Caco-2 (cell line): Measurements from ENCODE around the gene LSM7. TPM values are rescaled to one million over a fixed set of nuclear protein-coding genes. Genes with fewer than 3 reads are reported as not detected.

ENCODE experiments used
- BruUV-seq: library from RNA; stranded (reverse); fragments of 400-500 nt; replicated peaks from 2 replicates; lab custom pipeline; 2021; lab: Mats Ljungman, UMichigan
- CTCF ChIA-PET: fragments of 300-600 bp; sonication (Branson Sonifier 250); formaldehyde crosslinking; loops from one replicate; lab custom pipeline; 2022; ENCODE audit warnings: antibody characterized with exemption; lab: Charles Lee
- POLR2A ChIA-PET: fragments of 300-600 bp; sonication (Branson Sonifier 250); formaldehyde crosslinking; loops from one replicate; lab custom pipeline; 2022; ENCODE audit warnings: antibody characterized with exemption; lab: Charles Lee
- DNase-seq, 2 experiments: peaks; one replicate each; pipeline versions ENCODE4 v3.0.0 to v3.0.0-alpha.2; 2020 to 2022
- H3K27me3 ChIP-seq: replicated peaks from 2 replicates; pipeline ENCODE4 v1.6.0; 2011; ENCODE audit warnings: low read length; ENCODE audit not compliant: control insufficient read depth, insufficient read depth
- H3K36me3 ChIP-seq: 2 replicates; pipeline ENCODE4 v1.5.1; 2011; ENCODE audit warnings: low read length; ENCODE audit not compliant: control insufficient read depth, insufficient read depth
- H3K4me1 ChIP-seq: fragments of 250-450 bp; sonication (Bioruptor Pico); 2 replicates; pipeline ENCODE4 v1.5.1; 2020; ENCODE audit warnings: mild to moderate bottlenecking
- H3K4me3 ChIP-seq: 2 replicates; pipeline ENCODE4 v1.5.1; 2011; ENCODE audit warnings: low read depth, mild to moderate bottlenecking, control low read depth, low read length
- H3K9me3 ChIP-seq: fragments of 250-450 bp; sonication (Bioruptor Pico); 2 replicates; pipeline ENCODE4 v1.5.1; 2020; ENCODE audit warnings: mild to moderate bottlenecking, moderate library complexity
- H3K27ac Mint-ChIP-seq: one replicate; pipeline ENCODE4 v1.8.0; 2022; ENCODE audit warnings: mixed read lengths; ENCODE audit not compliant: unreplicated experiment
- H3K27me3 Mint-ChIP-seq: one replicate; pipeline ENCODE4 v1.8.0; 2022; ENCODE audit warnings: mixed read lengths; ENCODE audit not compliant: insufficient read depth, unreplicated experiment
- H3K36me3 Mint-ChIP-seq: one replicate; pipeline ENCODE4 v1.8.0; 2022; ENCODE audit warnings: mild to moderate bottlenecking, mixed read lengths; ENCODE audit not compliant: insufficient read depth, unreplicated experiment
- H3K4me1 Mint-ChIP-seq: one replicate; pipeline ENCODE4 v1.8.0; 2022; ENCODE audit warnings: low read depth, mixed read lengths; ENCODE audit not compliant: unreplicated experiment
- H3K4me3 Mint-ChIP-seq: one replicate; pipeline ENCODE4 v1.8.0; 2022; ENCODE audit warnings: mild to moderate bottlenecking, moderate library complexity, mixed read lengths; ENCODE audit not compliant: unreplicated experiment
- H3K9me3 Mint-ChIP-seq: one replicate; pipeline ENCODE4 v1.8.0; 2022; ENCODE audit warnings: mixed read lengths; ENCODE audit not compliant: unreplicated experiment
- intact Hi-C: fragments of 100-400 bp; cut with micrococcal nuclease; formaldehyde crosslinking; loops from one replicate; pipeline ENCODE4 v1.10.0; 2022; ENCODE audit not compliant: unreplicated experiment
- total RNA-seq: library from RNA; stranded (reverse); gene quantifications from 2 replicates; pipeline ENCODE4 v1.2.3, GENCODE V29; 2022
- TF ChIP-seq, protein P1 (sequence below), 2 experiments: fragments of 200-600 bp in 1 of 2; IDR thresholded peaks; 1 replicate in 1 of 2; 2 replicates in 1 of 2; pipeline versions ENCODE4 v1.5.1 to v1.8.0; 2011 to 2022; ENCODE audit warnings: antibody characterized with exemption in 1 of 2, control low read depth in 1 of 2, inconsistent platforms in 1 of 2, low read depth in 1 of 2, low read length in 1 of 2, mild to moderate bottlenecking in 1 of 2, moderate library complexity in 1 of 2; ENCODE audit not compliant: insufficient read depth in 1 of 2, severe bottlenecking in 1 of 2, unreplicated experiment in 1 of 2

The LSM7 gene
- total RNA-seq, 1 experiment from 2014 or later = 141 TPM

DNA sequence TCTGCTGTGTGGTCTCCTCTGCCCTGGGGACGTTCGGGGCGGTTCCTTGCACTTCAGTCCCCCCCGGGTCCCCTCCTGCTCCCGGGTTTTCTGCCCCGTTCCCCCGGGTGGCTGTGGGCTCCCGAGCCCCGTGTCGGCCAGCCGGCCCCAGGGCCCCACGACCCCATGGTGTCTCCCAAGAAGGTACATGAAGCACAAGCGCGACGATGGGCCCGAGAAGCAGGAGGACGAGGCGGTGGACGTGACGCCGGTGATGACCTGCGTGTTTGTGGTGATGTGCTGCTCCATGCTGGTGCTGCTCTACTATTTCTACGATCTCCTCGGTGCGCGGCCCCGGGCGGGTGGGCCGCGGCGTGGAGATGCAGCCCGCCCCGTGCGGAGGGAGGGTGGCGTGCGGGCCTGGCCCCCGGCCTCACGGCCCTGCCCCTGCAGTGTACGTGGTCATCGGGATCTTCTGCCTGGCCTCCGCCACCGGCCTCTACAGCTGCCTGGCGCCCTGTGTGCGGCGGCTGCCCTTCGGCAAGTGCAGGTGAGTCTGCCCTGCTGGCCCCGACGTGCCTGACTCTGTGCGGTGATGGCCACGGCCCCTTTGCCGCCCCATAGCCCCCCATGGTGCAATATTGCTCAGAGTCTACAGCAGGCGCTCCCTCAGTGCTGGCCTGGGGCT, 11.4 kb upstream of the LSM7 start:
- Histone ChIP-seq H3K36me3 (peaks cover 1% of the 10 kb centered on the region), H3K4me1 (peaks cover 41% of the 10 kb centered on the region), H3K4me3 (no peak overlapping the region), H3K27me3 (no peaks in the 10 kb centered on the region), H3K9me3 (peaks cover 2% of the 10 kb centered on the region; the same call in 1 of the 2 replicates)
- TF ChIP-seq, protein P1, sequence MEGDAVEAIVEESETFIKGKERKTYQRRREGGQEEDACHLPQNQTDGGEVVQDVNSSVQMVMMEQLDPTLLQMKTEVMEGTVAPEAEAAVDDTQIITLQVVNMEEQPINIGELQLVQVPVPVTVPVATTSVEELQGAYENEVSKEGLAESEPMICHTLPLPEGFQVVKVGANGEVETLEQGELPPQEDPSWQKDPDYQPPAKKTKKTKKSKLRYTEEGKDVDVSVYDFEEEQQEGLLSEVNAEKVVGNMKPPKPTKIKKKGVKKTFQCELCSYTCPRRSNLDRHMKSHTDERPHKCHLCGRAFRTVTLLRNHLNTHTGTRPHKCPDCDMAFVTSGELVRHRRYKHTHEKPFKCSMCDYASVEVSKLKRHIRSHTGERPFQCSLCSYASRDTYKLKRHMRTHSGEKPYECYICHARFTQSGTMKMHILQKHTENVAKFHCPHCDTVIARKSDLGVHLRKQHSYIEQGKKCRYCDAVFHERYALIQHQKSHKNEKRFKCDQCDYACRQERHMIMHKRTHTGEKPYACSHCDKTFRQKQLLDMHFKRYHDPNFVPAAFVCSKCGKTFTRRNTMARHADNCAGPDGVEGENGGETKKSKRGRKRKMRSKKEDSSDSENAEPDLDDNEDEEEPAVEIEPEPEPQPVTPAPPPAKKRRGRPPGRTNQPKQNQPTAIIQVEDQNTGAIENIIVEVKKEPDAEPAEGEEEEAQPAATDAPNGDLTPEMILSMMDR (IDR thresholded peaks at IDR 0.05; ENCODE audit: insufficient read depth in 1 of 2, low read depth in 1 of 2, low read length in 1 of 2, severe bottlenecking in 1 of 2, unreplicated experiment in 1 of 2) = no peak
- POLR2A ChIA-PET = interaction anchor here (0.6 kb wide), 1 partner anchor 46 kb away, joined by 5 read pairs; no protein-coding TSS in a partner anchor
- DNase-seq = no peak
- Mint-ChIP-seq H3K9me3 (no peaks in the 10 kb centered on the region), H3K4me1 (peaks cover 18% of the 10 kb centered on the region), H3K4me3 (no peak overlapping the region), H3K27ac (no peak overlapping the region), H3K36me3 (peaks cover 22% of the 10 kb centered on the region), H3K27me3 (no peaks in the 10 kb centered on the region)
- intact Hi-C loops = no loop called here
- CTCF ChIA-PET = no interaction called here
- BruUV-seq = no TSS peak

- CTCF ChIA-PET = no interaction called here
- H3K36me3 Mint-ChIP-seq = peaks cover 22% of the 10 kb centered on the region
- H3K27me3 Mint-ChIP-seq = no peaks in the 10 kb centered on the region
- no peaks in the 10 kb centered on the region for H3K9me3 Mint-ChIP-seq
- H3K4me3 Mint-ChIP-seq = no peak overlapping the region
- POLR2A ChIA-PET = interaction anchor here (0.6 kb wide), 1 partner anchor 45 kb away, joined by 5 read pairs; no protein-coding TSS in a partner anchor
- H3K4me1 Mint-ChIP-seq = peaks cover 18% of the 10 kb centered on the region
- no peak for DNase-seq
- Histone ChIP-seq H3K9me3 (peaks cover 2% of the 10 kb centered on the region; the same call in 1 of the 2 replicates), H3K36me3 (peaks cover 3% of the 10 kb centered on the region), H3K27me3 (no peaks in the 10 kb centered on the region), H3K4me3 (no peak overlapping the region), H3K4me1 (peaks cover 41% of the 10 kb centered on the region)
- no TSS peak for BruUV-seq
- TF ChIP-seq, protein P1 (IDR thresholded peaks at IDR 0.05; ENCODE audit: insufficient read depth in 1 of 2, low read depth in 1 of 2, low read length in 1 of 2, severe bottlenecking in 1 of 2, unreplicated experiment in 1 of 2) = no peak
- peak overlapping the region; percentile 85 for H3K27ac Mint-ChIP-seq
- intact Hi-C loops = no loop called here
Observed at GRCh38 chr19:2338751-2339643, 10.6 kb upstream of the LSM7 start.

DNA sequence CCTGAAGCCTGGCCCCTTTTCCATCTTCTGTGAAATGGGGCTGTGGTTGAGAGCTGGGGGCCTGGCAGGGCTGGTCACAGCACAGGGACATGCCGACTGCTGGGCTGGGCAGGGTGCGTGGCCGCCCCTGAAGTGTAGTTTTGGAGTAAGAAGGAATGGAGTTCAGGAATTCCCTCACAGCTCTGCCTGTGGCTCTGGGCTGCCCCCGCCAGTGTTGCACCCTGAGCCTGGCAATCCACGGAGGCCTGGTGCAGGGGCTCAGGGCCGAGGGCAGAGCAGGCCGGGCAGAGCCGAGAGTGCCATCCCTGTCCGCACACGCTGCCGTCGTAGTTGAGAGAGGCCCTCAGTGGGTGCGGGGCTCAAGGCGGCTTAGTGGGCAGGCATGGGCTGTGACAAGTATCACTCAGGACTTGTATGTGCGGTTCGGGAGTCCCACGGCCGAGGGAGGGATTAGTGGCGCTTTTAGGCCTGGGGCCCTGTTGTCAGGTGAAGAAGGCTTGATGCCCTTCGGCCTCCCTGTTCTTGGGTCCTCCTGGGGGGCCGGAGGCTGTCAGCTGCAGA, 9.7 kb upstream of the LSM7 start:
- H3K27me3 Mint-ChIP-seq = no peaks in the 10 kb centered on the region
- TSS peak; percentile 9 for BruUV-seq
- no peak for DNase-seq
- peaks cover 25% of the 10 kb centered on the region for H3K4me1 Mint-ChIP-seq
- CTCF ChIA-PET = interaction anchor here (0.6 kb wide), 1 partner anchor 39 kb away, joined by 4 read pairs; no protein-coding TSS in a partner anchor
- TF ChIP-seq, protein P1 (IDR thresholded peaks at IDR 0.05; ENCODE audit: insufficient read depth in 1 of 2, low read depth in 1 of 2, low read length in 1 of 2, severe bottlenecking in 1 of 2, unreplicated experiment in 1 of 2) = no peak
- H3K9me3 ChIP-seq = peaks cover 2% of the 10 kb centered on the region; the same call in 1 of the 2 replicates
- H3K27me3 ChIP-seq = no peaks in the 10 kb centered on the region
- no peak overlapping the region for H3K4me3 Mint-ChIP-seq
- H3K36me3 ChIP-seq = peaks cover 4% of the 10 kb centered on the region
- intact Hi-C loops = no loop called here
- H3K27ac Mint-ChIP-seq = peak overlapping the region; percentile 85
- no peak overlapping the region for H3K4me3 ChIP-seq
- H3K4me1 ChIP-seq = peaks cover 39% of the 10 kb centered on the region
- no peaks in the 10 kb centered on the region for H3K9me3 Mint-ChIP-seq
- H3K36me3 Mint-ChIP-seq = peaks cover 28% of the 10 kb centered on the region
- POLR2A ChIA-PET = interaction anchor here (0.6 kb wide), 1 partner anchor 174 kb away, joined by 8 read pairs; no protein-coding TSS in a partner anchor
